Neural cell (in vitro differentiated cells): ENCODE measurements around the gene CLDN8. TPM values are rescaled to one million over a fixed set of nuclear protein-coding genes. Genes with fewer than 3 reads are reported as not detected.

Experiments used
- H2AFZ ChIP-seq: fragments of 200-600, 300-800 bp; sonication (generic), shearing (Covaris generic); 2 replicates; pipeline ENCODE4 v1.6.0; 2014; ENCODE audit warnings: low read depth, mild to moderate bottlenecking, antibody characterized with exemption, low read length, moderate library complexity
- H3F3A ChIP-seq: fragments of 200-600 bp; shearing (Covaris generic); 2 replicates; pipeline ENCODE4 v1.6.1; 2016; ENCODE audit warnings: mild to moderate bottlenecking, moderate library complexity, mixed read lengths, antibody characterized with exemption, low read length; ENCODE audit not compliant: insufficient read depth, poor library complexity, severe bottlenecking
- H3K27ac ChIP-seq: fragments of 200-600, 300-800 bp; sonication (generic), shearing (Covaris generic); 2 replicates; pipeline ENCODE4 v1.5.1; 2014; ENCODE audit warnings: mild to moderate bottlenecking, low read length, moderate library complexity
- H3K27me3 ChIP-seq: fragments of 300-800, 200-600 bp; sonication (generic), shearing (Covaris generic); 2 replicates; pipeline ENCODE4 v1.6.0; 2014; ENCODE audit warnings: mild to moderate bottlenecking, low read depth, low read length, moderate library complexity; ENCODE audit not compliant: insufficient read depth
- H3K36me3 ChIP-seq: fragments of 300-800, 200-600 bp; sonication (generic), shearing (Covaris generic); 2 replicates; pipeline ENCODE4 v1.5.1; 2014; ENCODE audit warnings: mild to moderate bottlenecking, antibody characterized with exemption, low read length, moderate library complexity; ENCODE audit not compliant: insufficient read depth
- H3K4me2 ChIP-seq: fragments of 300-800, 200-600 bp; sonication (generic), shearing (Covaris generic); 2 replicates; pipeline ENCODE4 v1.6.0; 2014; ENCODE audit warnings: mild to moderate bottlenecking, low read length
- H3K4me3 ChIP-seq: fragments of 300-800, 200-600 bp; sonication (generic), shearing (Covaris generic); 2 replicates; pipeline ENCODE4 v1.5.1; 2014; ENCODE audit warnings: mild to moderate bottlenecking, low read length, moderate library complexity
- H3K79me2 ChIP-seq: fragments of 200-600 bp; shearing (Covaris generic); replicated peaks from 2 replicates; pipeline ENCODE4 v1.6.0; 2014; ENCODE audit warnings: mild to moderate bottlenecking, low read length, moderate library complexity; ENCODE audit not compliant: insufficient read depth
- H3K9ac ChIP-seq: fragments of 300-800, 200-600 bp; sonication (generic), shearing (Covaris generic); 2 replicates; pipeline ENCODE4 v1.6.1; 2016; ENCODE audit warnings: mild to moderate bottlenecking, low read length, mixed read lengths
- H3K9me2 ChIP-seq: fragments of 200-600 bp; shearing (Covaris generic); 2 replicates; pipeline ENCODE4 v1.6.1; 2016; ENCODE audit warnings: mild to moderate bottlenecking, low read length, mixed read lengths; ENCODE audit not compliant: insufficient read depth
- H3K9me3 ChIP-seq: fragments of 200-600, 300-800 bp; sonication (generic), shearing (Covaris generic); 2 replicates; pipeline ENCODE4 v1.6.1; 2016; ENCODE audit warnings: mild to moderate bottlenecking, mixed run types, low read length, moderate library complexity, mixed read lengths
- H4K20me1 ChIP-seq: fragments of 200-600 bp; shearing (Covaris generic); 2 replicates; pipeline ENCODE4 v1.6.1; 2016; ENCODE audit warnings: mild to moderate bottlenecking, mixed run types; ENCODE audit not compliant: insufficient read depth
- CTCF ChIP-seq: fragments of 450-650 bp; IDR thresholded peaks from 2 replicates; pipeline ENCODE4 v1.5.1; 2014; ENCODE audit warnings: antibody characterized with exemption, mild to moderate bottlenecking, moderate library complexity; ENCODE audit not compliant: poor library complexity, severe bottlenecking
- EP300 ChIP-seq: fragments of 450-650 bp; conservative IDR thresholded peaks from 2 replicates; pipeline ENCODE4 v1.6.1; 2014; ENCODE audit warnings: antibody characterized with exemption, mild to moderate bottlenecking, moderate library complexity; ENCODE audit not compliant: poor library complexity, severe bottlenecking
- EZH2 ChIP-seq: fragments of 200-600, 300-800 bp; shearing (Covaris generic), sonication (generic); IDR thresholded peaks from 2 replicates; pipeline ENCODE4 v1.6.1; 2014; ENCODE audit warnings: antibody characterized with exemption, low read length, borderline replicate concordance, mild to moderate bottlenecking; ENCODE audit not compliant: insufficient read depth, poor library complexity, severe bottlenecking
- MXI1 ChIP-seq: fragments of 450-650 bp; conservative IDR thresholded peaks from 2 replicates; pipeline ENCODE4 v1.6.1; 2014; ENCODE audit warnings: antibody characterized with exemption, mild to moderate bottlenecking; ENCODE audit not compliant: poor library complexity, severe bottlenecking
- POLR2AphosphoS5 ChIP-seq: IDR thresholded peaks from 2 replicates; pipeline ENCODE4 v1.6.1; 2012
- RAD21 ChIP-seq: fragments of 450-650 bp; conservative IDR thresholded peaks from 2 replicates; pipeline ENCODE4 v1.6.1; 2014; ENCODE audit warnings: antibody characterized with exemption, mild to moderate bottlenecking, moderate library complexity
- REST ChIP-seq: IDR thresholded peaks from 2 replicates; pipeline ENCODE4 v1.6.1; 2012; ENCODE audit warnings: borderline replicate concordance
- SMC3 ChIP-seq: fragments of 450-650 bp; conservative IDR thresholded peaks from 2 replicates; pipeline ENCODE4 v1.6.1; 2014; ENCODE audit warnings: antibody characterized with exemption, mild to moderate bottlenecking, moderate library complexity; ENCODE audit not compliant: poor library complexity
- TAF1 ChIP-seq: IDR thresholded peaks from 2 replicates; pipeline ENCODE4 v1.6.1; 2012; ENCODE audit warnings: low read depth
- polyA plus RNA-seq: library from polyadenylated mRNA; depleted of rRNA; stranded (reverse); fragments of >200 nt; gene quantifications from 2 replicates; pipeline ENCODE4 v1.2.3, GENCODE V29; 2014

Gene CLDN8
- polyA plus RNA-seq, 1 donor from 2014 or later: not detected

- H3K4me2 ChIP-seq: no peak overlapping the region
- no peak overlapping the region for H3K4me3 ChIP-seq
- H4K20me1 ChIP-seq: no peaks in the 10 kb centered on the region
- H2AFZ ChIP-seq: no peak overlapping the region
- no peaks in the 10 kb centered on the region for H3K27me3 ChIP-seq
- no peaks in the 10 kb centered on the region for H3K9me2 ChIP-seq
- TF ChIP-seq EZH2 (no peak), RAD21 (no peak), EP300 (no peak), SMC3 (no peak), REST (no peak), POLR2AphosphoS5 (no peak), MXI1 (no peak), TAF1 (no peak), CTCF (no peak)
- no peaks in the 10 kb centered on the region for H3K9me3 ChIP-seq
- H3K9ac ChIP-seq: no peak overlapping the region
- H3F3A ChIP-seq: no peaks in the 10 kb centered on the region
- no peaks in the 10 kb centered on the region for H3K36me3 ChIP-seq
- H3K79me2 ChIP-seq: no peaks in the 10 kb centered on the region
- no peak overlapping the region for H3K27ac ChIP-seq
Observed at GRCh38 chr21:30245061-30245460, 29.2 kb upstream of the CLDN8 start.

- Histone ChIP-seq H2AFZ (no peak overlapping the region), H3K9ac (no peak overlapping the region), H3K27me3 (no peaks in the 10 kb centered on the region), H3K9me2 (no peaks in the 10 kb centered on the region), H3K27ac (no peak overlapping the region), H3F3A (no peaks in the 10 kb centered on the region), H3K4me3 (no peak overlapping the region), H3K79me2 (no peaks in the 10 kb centered on the region), H3K36me3 (no peaks in the 10 kb centered on the region), H3K9me3 (no peaks in the 10 kb centered on the region), H3K4me2 (no peak overlapping the region), H4K20me1 (no peaks in the 10 kb centered on the region)
- TF ChIP-seq CTCF: no peak
- no peak for TF ChIP-seq POLR2AphosphoS5
- TF ChIP-seq MXI1: no peak
- no peak for TF ChIP-seq REST
- no peak for TF ChIP-seq EP300
- no peak for TF ChIP-seq SMC3
- TF ChIP-seq TAF1: no peak
- TF ChIP-seq RAD21: no peak
- TF ChIP-seq EZH2: no peak
Observed at GRCh38 chr21:30243691-30244090, 27.8 kb upstream of the CLDN8 start.
